ENCODE measurements around the gene DENND4A. TPM values are rescaled to one million over a fixed set of nuclear protein-coding genes. Genes with fewer than 3 reads are reported as not detected.

Gene DENND4A
- total and polyA plus RNA-seq, 2 of the 4 experiments (the other 2 are of a cell fraction), result 4.1 to 17.7 TPM

GRCh38 chr15:65639509-65639908, 152.6 kb downstream of the DENND4A start:
- no peak overlapping the region for H3K18ac ChIP-seq (ENCODE audit: low read depth, low read length)
- no peak overlapping the region for H3K23ac ChIP-seq (ENCODE audit: low read depth, low read length)
- H2AFZ ChIP-seq (replicated peaks; ENCODE audit: low read length, poor library complexity), result peak overlapping the region; percentile 26
- no peak overlapping the region for H4K5ac ChIP-seq (ENCODE audit: low read depth, low read length)
- no peak overlapping the region for H2BK15ac ChIP-seq (ENCODE audit: low read depth, low read length)
- no peak overlapping the region for H2AK5ac ChIP-seq (ENCODE audit: low read depth, low read length)
- H3K36me3 ChIP-seq (ENCODE audit: control insufficient read depth, insufficient read depth, low read length), result no peaks in the 10 kb centered on the region
- H3K9ac ChIP-seq (ENCODE audit: low read depth, low read length), result no peak overlapping the region
- peaks cover 4% of the 10 kb centered on the region; the same call in 1 of the 2 replicates for H3K4me1 ChIP-seq (ENCODE audit: control insufficient read depth, insufficient read depth, low read length)
- in situ Hi-C loops (cut with MboI; ENCODE audit: low sequenced_read_pairs), result no loop called here
- no peak overlapping the region for H2AK9ac ChIP-seq (replicated peaks; ENCODE audit: low read depth, low read length, poor library complexity)
- BruUV-seq (replicated peaks), result no TSS peak
- H3K4me2 ChIP-seq (ENCODE audit: low read depth, low read length), result no peak overlapping the region
- H4K8ac ChIP-seq (ENCODE audit: low read depth in 2 of 2, low read length in 2 of 2), result no peak overlapping the region
- H2BK20ac ChIP-seq (ENCODE audit: low read depth, low read length), result no peak overlapping the region
- DNase-seq (no peak), ATAC-seq (ENCODE audit: low read depth) (no peak)
- H3K14ac ChIP-seq (replicated peaks; ENCODE audit: low read depth, low read length), result no peak overlapping the region
- no peak overlapping the region for H3K27ac ChIP-seq (ENCODE audit: insufficient read depth, low read length)
- H3K27me3 ChIP-seq (ENCODE audit: control insufficient read depth, insufficient read depth, low read length), result no peaks in the 10 kb centered on the region
- intact Hi-C loops (cut with micrococcal nuclease), result loop anchor here (2.0 to 10.0 kb wide), 2 partner anchors 217 to 645 kb away; no protein-coding TSS in a partner anchor
- H2BK5ac ChIP-seq (ENCODE audit: low read depth, low read length, poor library complexity, severe bottlenecking), result no peak overlapping the region
- no CpG with 5 or more reads among the region's 6 CpGs for whole genome bisulfite sequencing, 2 experiments (ENCODE audit: extremely low coverage in 2 of 2, insufficient read length in 1 of 2)
- TF ChIP-seq MXI1 (IDR thresholded peaks at IDR 0.05; ENCODE audit: borderline replicate concordance, low read depth, low read length) (no peak), SMC3 (IDR thresholded peaks at IDR 0.05; ENCODE audit: low read depth, low read length) (no peak), CHD1 (IDR thresholded peaks at IDR 0.05; ENCODE audit: low read depth, low read length) (no peak), CEBPB (IDR thresholded peaks at IDR 0.05; ENCODE audit: low read depth, low read length) (no peak), USF2 (IDR thresholded peaks at IDR 0.05; ENCODE audit: low read depth, low read length) (no peak), MAFK (IDR thresholded peaks at IDR 0.05; ENCODE audit: low read depth, low read length) (no peak), NFE2L2 (IDR thresholded peaks at IDR 0.05; ENCODE audit: low read depth, low read length) (no peak), RFX5 (IDR thresholded peaks at IDR 0.05; ENCODE audit: low read depth, low read length) (no peak), ELK1 (IDR thresholded peaks at IDR 0.05; ENCODE audit: borderline replicate concordance, low read depth, low read length) (no peak), FOS (IDR thresholded peaks at IDR 0.05; ENCODE audit: low read depth, low read length) (no peak)
- TF ChIP-seq, protein P1, sequence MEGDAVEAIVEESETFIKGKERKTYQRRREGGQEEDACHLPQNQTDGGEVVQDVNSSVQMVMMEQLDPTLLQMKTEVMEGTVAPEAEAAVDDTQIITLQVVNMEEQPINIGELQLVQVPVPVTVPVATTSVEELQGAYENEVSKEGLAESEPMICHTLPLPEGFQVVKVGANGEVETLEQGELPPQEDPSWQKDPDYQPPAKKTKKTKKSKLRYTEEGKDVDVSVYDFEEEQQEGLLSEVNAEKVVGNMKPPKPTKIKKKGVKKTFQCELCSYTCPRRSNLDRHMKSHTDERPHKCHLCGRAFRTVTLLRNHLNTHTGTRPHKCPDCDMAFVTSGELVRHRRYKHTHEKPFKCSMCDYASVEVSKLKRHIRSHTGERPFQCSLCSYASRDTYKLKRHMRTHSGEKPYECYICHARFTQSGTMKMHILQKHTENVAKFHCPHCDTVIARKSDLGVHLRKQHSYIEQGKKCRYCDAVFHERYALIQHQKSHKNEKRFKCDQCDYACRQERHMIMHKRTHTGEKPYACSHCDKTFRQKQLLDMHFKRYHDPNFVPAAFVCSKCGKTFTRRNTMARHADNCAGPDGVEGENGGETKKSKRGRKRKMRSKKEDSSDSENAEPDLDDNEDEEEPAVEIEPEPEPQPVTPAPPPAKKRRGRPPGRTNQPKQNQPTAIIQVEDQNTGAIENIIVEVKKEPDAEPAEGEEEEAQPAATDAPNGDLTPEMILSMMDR (conservative IDR thresholded peaks at IDR 0.05; ENCODE audit: low read depth, low read length), result no peak
- H3K79me1 ChIP-seq (ENCODE audit: low read depth in 1 of 2, low read length in 2 of 2), result no peaks in the 10 kb centered on the region
- H3K4ac ChIP-seq (ENCODE audit: low read depth, low read length), result no peak overlapping the region
- no peaks in the 10 kb centered on the region for H3K9me1 ChIP-seq (ENCODE audit: insufficient read depth, low read length)
- dilution Hi-C loops (cut with HindIII; ENCODE audit: low sequenced_read_pairs, unreplicated experiment), result no loop called here
- H4K91ac ChIP-seq (ENCODE audit: insufficient read depth, low read depth, low read length), result no peak overlapping the region
- ChIA-PET CTCF (interaction anchor here (0.7 to 1.0 kb wide), 2 partner anchors 152 to 179 kb away, joined by 3 read pairs; partner anchors contain the start of gene DENND4A), POLR2A (ENCODE audit: unreplicated experiment) (no interaction called here)
- no peaks in the 10 kb centered on the region for H3K9me3 ChIP-seq (ENCODE audit: control insufficient read depth, insufficient read depth, low read length)
- 0 out of 2 replicates have a peak, but pooled peaks cover 3% of the 10 kb centered on the region for H4K20me1 ChIP-seq (ENCODE audit: insufficient read depth, low read length)
- no peak overlapping the region for H3K4me3 ChIP-seq (ENCODE audit: insufficient read depth, low read depth, low read length)
- no peak overlapping the region for H2BK120ac ChIP-seq (ENCODE audit: low read depth, low read length)
- no peak overlapping the region for H3K56ac ChIP-seq (ENCODE audit: extremely low read depth, insufficient read depth, low read length)
